ENCODE measurements around the gene RAB11FIP5.

The RAB11FIP5 gene

DNA sequence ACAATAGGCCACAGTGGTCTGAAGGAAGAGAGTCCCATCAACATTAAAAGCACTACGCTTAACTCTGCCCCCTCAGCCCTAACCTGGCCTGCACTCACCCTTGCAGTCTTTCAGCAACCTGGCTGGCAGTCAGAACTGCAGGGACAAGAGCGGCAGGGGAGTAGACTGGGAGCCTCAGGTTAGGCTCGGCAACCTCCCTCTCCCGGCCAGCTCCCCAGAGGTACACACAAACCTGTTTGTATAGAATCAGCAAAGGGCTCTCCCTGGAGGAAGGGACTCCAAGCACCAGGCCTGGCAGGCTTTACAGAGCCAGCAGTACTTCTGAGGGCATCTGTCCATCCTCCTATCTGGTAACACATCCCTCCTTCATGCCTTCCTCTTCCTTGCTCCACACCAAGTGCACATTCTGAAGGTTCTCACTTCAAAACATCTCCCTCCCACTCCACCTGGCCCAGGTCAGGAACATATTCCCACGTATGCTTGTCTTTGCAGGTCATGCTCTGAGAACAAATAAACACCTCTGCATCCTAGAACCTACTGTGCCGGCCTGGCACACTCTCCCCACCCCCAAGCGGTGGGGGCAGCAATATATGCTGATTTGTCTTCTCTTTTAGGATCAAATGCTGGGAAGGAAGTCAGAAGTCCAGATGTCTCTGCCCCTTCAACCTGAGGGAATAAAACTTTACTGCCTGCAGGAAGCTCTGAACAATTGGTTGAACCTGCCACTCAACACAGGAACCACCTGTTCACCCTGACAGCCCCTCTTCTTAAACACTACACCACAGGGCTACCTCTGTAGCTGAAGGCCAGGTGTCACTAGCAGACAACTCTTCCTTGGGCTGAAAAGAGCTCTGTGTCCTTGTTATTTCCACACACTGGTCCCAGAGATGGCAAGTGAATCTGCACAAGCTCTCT is 28.6 kb downstream of the RAB11FIP5 start:
- no peak for ATAC-seq
- H3K36me3 Mint-ChIP-seq (ENCODE audit: low read depth) = no peaks in the 10 kb centered on the region

DNA sequence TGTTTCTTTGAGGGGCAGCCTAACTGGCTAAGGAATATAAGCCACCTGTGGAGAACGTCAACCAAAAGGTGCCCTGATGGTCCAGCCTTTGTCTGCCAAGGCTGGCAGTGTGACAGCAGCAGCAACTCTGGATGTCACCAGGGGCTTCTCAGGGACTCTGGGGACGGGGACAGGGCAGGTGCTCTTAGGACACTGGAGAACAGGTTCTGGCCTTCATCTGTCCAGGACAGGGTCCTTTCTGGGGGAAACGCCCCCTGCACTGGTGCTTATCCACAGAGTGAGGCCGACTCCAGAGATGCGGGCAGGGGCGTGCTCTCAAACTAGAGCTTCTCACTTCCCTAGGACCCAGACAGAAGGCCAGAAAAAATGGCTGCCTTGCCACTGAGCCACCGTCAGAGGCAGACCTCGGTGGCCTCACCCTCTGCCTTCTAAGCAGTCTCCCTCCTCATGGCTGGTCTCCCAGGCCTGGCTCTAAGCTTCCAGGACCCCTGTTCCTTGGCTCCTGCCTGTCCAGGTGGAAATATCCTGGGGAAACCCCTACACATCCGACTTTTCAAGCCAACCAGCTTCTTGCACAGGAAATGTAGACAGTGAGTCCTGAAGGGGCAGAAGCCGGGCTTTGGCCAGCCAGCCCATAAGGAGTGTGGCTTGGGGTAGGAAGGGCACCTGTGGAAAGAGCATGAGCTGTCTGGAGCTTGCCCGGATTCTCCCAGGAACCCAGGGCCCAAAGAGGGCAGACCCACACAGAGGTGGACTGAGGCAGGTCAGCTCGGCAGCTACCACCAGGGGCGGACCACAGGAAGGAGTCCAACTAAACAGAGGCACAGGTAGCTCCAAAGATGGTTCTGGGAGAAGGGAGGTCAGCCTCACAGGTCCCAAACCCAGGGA is 30.0 kb downstream of the RAB11FIP5 start:
- Mint-ChIP-seq H3K27ac (no peak overlapping the region), H3K4me3 (no peak overlapping the region), H3K9me3 (no peaks in the 10 kb centered on the region), H3K4me1 (no peaks in the 10 kb centered on the region), H3K36me3 (ENCODE audit: low read depth) (no peaks in the 10 kb centered on the region), H3K27me3 (no peaks in the 10 kb centered on the region)
- DNase-seq (no peak), ATAC-seq (no peak)

More for the DNA sequence above, 28.6 kb downstream of the RAB11FIP5 start:
- H3K9me3 Mint-ChIP-seq = no peaks in the 10 kb centered on the region
- no peak for DNase-seq
- no peaks in the 10 kb centered on the region for H3K27me3 Mint-ChIP-seq
- H3K4me1 Mint-ChIP-seq = no peaks in the 10 kb centered on the region
- H3K27ac Mint-ChIP-seq = no peak overlapping the region
- H3K4me3 Mint-ChIP-seq = no peak overlapping the region

DNA sequence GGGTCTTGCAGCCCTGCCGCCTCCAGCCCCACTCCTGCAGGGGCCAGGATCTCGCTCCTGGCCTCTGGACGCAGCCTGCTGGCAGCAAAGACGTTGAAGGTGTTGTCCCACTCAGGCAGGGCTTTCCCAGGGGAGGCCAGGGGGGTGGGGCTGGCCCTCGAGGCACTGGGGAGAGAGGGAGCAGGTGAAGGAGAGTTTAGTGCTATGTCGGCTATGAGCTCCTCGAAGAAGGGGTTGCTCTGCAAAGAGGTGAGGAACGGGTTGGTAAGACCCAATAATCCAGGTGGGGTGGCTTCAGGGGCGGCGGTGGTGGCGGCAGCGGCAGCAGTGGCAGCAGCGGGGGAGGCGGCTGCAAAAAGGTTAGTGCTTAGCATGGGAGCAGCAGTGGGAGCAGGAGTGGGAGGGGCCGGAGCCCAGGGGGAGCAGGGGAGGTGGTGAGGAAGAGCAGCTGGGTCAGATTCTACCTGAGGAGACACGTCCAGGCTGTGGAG is 31.5 kb downstream of the RAB11FIP5 start:
- no peak overlapping the region for H3K4me3 Mint-ChIP-seq

DNA sequence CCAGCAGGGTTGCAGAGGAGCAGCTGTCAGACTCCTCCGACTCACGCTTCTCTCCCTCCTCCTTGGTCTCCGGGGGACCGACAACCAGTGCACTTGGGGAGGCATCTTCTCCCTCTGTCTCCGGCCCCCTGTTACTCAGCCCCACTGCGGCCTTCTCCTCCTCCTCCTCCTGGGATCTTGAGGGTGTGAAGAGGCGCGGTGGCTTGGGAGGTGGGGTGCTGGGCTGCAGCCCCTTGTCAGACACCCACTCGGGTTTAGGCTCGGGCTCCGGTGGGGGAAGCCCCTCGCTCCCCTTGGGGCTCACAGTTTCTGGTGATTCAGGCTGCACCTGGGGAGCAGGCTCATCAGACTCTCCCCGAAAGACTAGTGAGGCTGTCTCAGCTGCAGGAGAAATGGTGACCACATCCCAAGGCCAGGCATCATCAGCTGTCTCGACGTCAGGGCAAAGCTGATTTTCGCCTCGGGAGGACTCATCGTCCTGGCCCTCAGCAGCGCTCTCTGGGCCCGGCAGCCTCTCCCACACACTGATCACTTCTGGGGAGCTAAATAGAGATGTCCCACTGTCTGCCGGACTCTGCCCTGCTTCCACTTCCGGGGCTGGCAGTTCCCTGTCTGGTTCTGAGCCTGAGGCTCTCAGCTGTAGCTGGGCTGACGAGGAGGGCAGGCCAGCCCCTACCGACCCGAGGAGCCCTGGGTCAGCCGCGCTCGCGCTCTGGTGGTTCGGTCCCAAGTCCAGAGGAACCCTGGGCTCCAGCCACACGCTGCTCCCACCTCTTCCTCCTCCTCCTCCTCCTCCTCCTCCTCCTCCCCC is 32.2 kb downstream of the RAB11FIP5 start:
- Mint-ChIP-seq H3K27me3 (no peaks in the 10 kb centered on the region), H3K4me3 (no peak overlapping the region), H3K27ac (no peak overlapping the region), H3K9me3 (no peaks in the 10 kb centered on the region), H3K4me1 (no peaks in the 10 kb centered on the region), H3K36me3 (ENCODE audit: low read depth) (no peaks in the 10 kb centered on the region)
- DNase-seq (no peak), ATAC-seq (no peak)

More for the DNA sequence above, 31.5 kb downstream of the RAB11FIP5 start:
- ATAC-seq (no peak), DNase-seq (no peak)
- Mint-ChIP-seq H3K36me3 (ENCODE audit: low read depth) (no peaks in the 10 kb centered on the region), H3K4me1 (no peaks in the 10 kb centered on the region), H3K27me3 (no peaks in the 10 kb centered on the region), H3K27ac (no peak overlapping the region), H3K9me3 (no peaks in the 10 kb centered on the region)

DNA sequence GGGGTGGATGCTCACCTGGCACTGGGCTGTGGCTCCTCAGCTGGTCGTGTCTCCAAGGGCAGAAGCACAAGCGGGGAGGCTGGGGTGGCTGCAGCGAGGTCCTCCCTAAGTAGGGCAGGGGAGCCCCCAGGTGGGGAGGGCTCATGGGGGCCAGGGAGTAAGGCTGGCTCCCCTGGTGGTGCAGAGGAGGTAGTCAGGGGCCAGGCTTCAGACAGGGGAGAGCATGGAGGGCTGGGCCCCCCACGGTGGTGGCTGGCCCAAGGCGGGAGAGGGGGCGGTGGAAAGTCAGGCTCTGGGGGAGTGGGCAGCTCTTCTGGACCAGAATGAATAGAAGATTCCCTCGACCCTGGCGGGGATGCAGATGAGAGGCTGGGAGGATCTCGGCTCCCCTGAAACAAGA is 33.1 kb downstream of the RAB11FIP5 start:
- Mint-ChIP-seq H3K4me1 (no peaks in the 10 kb centered on the region), H3K27me3 (no peaks in the 10 kb centered on the region), H3K27ac (no peak overlapping the region), H3K9me3 (no peaks in the 10 kb centered on the region), H3K4me3 (no peak overlapping the region), H3K36me3 (ENCODE audit: low read depth) (no peaks in the 10 kb centered on the region)
- DNase-seq (no peak), ATAC-seq (no peak)

DNA sequence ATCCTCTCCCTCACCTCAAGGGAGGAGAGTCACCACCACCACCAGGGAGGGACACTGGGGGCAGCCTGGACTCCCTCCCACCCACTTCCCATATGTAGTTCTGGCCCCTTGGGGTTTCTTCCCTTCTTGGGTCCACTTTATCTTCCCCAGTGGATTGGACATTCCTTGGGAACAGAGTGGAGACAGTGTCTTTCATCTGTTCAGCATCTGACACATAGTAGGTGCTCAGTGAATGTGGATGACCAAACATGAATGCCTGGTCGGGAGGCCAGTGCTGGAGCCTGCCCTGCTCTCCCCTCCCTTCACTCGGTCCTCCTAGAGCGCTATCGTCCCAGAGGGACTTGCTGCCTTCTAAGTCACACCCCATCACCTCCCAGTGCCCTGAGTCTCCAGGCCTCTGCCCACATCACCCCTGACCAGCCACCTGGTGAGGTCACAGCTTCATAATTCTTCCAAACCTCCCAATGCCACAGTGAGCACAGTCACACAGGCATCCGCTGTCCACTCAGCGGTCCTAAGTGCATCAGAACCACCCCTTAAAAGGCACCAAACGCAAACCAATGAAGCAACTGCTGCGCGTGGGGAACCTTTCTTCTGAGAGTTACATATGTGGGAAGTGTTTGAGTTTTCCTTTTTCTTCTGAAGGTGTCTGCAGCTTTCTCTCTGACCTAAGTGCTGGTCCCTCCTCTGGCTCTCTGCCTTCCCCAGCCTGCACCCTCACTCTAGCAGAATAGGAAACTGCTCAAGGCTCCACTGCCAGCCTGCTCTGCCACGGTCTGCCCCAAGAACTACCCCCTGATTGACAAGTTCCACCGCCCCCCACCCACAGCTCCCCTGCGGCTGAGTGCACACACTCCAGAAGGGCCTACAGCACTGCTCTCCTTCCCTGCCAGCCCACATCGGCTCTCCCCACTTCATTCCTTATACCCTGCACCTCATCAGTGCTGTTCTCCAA is 34.0 kb downstream of the RAB11FIP5 start:
- ATAC-seq = no peak
- Mint-ChIP-seq H3K27me3 (no peaks in the 10 kb centered on the region), H3K4me3 (no peak overlapping the region)

DNA sequence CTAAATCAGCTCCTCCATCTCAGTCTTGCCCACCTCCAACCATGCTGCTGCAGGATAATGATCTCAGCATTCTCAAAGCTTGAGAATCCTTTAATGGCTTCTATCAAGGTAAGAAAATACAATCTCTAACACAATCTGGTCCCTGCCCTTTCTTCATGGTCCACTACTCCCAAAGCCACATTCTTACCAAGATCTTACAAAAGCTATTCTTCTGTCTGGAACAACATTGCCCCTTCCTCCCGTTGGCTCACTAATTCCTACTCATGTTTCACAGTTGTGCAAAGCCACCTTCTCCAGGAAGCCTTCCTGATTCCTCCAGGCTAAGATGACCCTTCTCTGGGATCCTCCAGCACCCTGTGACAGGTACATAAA is 35.3 kb downstream of the RAB11FIP5 start:
- no peaks in the 10 kb centered on the region for H3K27me3 Mint-ChIP-seq
- no peak overlapping the region for H3K4me3 Mint-ChIP-seq
- H3K9me3 Mint-ChIP-seq = no peaks in the 10 kb centered on the region
- ATAC-seq (no peak), DNase-seq (no peak)
- H3K36me3 Mint-ChIP-seq (ENCODE audit: low read depth) = no peaks in the 10 kb centered on the region
- no peak overlapping the region for H3K27ac Mint-ChIP-seq
- H3K4me1 Mint-ChIP-seq = no peaks in the 10 kb centered on the region

More for the DNA sequence above, 34.0 kb downstream of the RAB11FIP5 start:
- Mint-ChIP-seq H3K27ac (no peak overlapping the region), H3K9me3 (no peaks in the 10 kb centered on the region), H3K36me3 (ENCODE audit: low read depth) (no peaks in the 10 kb centered on the region), H3K4me1 (no peaks in the 10 kb centered on the region)
- DNase-seq = no peak

DNA sequence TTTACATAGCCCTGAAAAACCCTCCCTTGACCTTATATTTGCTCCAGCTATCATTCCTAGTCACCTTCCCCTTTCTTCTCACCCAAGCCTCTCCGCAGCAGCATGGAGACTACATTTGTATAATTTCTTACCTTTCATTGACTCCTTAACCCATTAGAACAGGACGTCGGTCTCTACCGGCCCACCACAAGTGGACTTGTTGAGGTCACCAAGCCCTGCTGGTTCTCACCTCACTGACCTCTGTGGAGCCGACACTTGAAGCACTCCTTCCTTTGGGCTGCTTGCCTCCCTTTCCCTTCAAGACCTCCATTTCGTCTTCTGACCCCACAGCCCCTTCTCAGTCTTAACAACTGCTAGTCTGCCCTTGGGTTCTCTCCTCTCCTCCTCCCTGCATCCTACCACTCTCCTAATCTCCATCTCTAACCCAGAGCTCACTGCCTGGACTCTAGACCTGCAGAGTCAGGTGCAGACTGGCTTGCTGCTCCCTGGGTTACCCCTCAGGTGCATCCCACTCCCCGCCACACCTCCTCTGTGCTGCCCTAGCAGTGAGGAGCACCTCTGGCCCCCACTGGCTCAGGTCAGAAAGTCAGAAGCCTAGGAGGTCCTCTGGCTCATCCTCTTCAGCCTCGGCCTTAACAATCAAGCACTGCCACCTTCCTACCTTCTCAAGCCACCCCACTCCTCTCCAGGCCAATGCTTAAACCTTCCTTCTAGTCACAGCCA is 35.9 kb downstream of the RAB11FIP5 start:
- DNase-seq (no peak), ATAC-seq (no peak)
- Mint-ChIP-seq H3K4me1 (peaks cover 5% of the 10 kb centered on the region), H3K36me3 (ENCODE audit: low read depth) (no peaks in the 10 kb centered on the region), H3K27ac (no peak overlapping the region), H3K27me3 (no peaks in the 10 kb centered on the region), H3K4me3 (no peak overlapping the region), H3K9me3 (no peaks in the 10 kb centered on the region)

DNA sequence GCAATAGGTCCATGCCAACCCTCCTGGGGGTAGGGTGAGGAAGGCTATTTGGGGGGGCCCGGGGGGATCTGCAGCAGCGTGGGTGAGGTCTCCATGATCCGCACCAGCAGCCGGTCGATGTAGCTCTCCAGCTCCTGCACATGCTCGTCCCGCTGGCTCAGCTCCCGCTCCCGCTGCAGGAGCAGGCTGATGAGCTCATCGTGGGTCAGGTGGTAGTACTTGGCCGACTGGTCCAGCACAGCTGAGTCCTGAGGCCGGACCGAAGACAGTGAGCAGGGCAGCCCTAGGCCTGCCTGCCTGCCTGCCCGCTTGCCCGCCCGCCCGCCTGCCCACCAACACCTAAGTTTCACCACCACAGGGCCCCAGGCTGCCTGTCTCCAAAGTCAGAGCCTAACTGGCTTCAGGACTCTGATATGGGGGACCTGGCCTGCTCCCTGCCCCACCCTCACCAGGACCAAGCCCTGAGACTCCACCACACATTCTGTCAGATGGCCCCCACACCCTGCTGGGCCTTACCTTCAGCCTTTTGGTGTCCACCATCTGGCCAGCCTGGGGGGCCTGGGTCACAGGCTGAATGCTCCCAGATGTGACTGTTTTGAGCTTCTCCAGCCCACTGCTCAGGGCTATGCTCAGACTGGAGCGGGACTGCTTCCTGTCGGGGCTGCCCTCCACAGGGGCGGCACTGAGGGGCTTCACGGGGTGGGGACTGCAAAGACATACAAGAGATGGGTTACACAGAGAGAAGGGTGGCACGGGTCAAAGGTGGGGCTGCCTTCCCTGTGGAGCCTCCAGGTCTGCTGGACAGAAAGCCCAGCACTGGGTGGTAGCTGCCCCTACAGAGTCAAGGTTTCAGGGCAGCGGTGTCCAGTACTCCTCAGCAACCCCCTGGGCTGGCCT is 37.0 kb downstream of the RAB11FIP5 start:
- Mint-ChIP-seq H3K4me3 (no peak overlapping the region), H3K27me3 (no peaks in the 10 kb centered on the region), H3K27ac (no peak overlapping the region), H3K4me1 (peaks cover 10% of the 10 kb centered on the region), H3K9me3 (no peaks in the 10 kb centered on the region), H3K36me3 (ENCODE audit: low read depth) (no peaks in the 10 kb centered on the region)
- no peak for DNase-seq
- ATAC-seq = no peak

DNA sequence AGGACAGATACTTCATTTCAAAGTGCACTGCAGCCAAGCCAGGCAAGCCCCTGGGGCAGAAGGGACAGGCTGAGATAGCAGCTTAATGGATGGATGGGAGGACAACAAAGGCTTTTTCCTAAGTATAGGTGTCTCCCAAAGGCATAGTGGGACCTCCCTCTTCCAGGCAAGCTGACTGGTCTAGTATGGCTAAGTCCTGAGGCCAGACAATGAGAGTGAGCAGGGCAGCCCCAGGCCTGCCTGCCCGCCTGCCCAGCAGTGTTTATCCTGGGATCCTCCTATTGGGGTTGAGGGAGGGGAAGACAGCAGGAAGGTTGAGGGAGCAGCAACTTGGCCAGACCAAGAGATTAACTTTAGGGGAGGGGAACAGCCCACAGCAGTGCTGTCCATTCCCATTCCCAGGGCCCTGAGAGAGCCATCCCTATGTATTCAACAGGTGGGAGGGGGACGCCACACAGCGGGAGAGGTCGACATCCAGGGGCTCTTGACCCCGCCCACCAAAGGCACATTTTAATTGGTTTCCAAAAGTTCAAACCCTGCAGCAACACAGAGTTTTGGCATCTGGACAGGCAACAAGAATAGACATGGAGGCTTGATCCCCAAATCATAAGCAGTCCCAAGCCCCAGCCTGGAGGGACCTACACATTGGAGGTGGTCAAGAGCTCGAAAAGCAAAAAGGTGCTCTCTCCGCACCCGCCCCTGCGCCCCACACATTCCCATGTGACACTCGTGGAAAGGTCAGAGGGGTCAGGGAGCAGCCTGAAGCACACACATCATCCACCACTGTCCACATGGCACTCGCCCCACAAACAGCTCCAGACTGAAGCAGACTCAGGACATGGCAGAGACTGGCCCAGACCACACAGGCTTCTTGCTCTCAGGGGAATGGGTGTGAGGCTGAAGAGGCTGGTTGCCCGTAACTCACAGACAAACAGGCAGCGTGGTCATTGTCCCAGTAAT is 38.4 kb downstream of the RAB11FIP5 start:
- Mint-ChIP-seq H3K36me3 (ENCODE audit: low read depth) (no peaks in the 10 kb centered on the region), H3K4me1 (peaks cover 20% of the 10 kb centered on the region), H3K4me3 (no peak overlapping the region), H3K9me3 (no peaks in the 10 kb centered on the region), H3K27ac (no peak overlapping the region), H3K27me3 (no peaks in the 10 kb centered on the region)
- no peak for ATAC-seq
- DNase-seq = no peak

DNA sequence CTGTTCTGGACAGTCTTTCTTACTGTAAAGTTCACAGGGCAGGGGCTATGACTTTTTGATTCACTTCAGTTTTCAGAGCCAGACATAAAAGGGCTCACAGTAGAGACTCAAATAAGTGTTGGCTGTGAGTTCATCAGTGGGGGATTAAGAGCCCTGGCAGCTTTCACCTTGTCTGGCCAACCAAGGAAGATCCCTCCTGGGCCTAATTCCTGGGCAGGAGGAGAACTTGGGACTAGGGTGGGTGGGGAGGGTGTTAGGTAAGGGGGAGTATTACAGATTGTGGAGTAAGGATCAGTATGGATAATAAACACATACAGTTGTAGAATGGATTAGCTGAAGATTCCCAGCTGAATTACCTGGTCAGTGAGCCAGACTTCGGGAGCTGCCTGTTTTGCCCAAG is 40.3 kb downstream of the RAB11FIP5 start:
- no peaks in the 10 kb centered on the region for H3K9me3 Mint-ChIP-seq
- no peaks in the 10 kb centered on the region for H3K36me3 Mint-ChIP-seq (ENCODE audit: low read depth)
- H3K27ac Mint-ChIP-seq = peak overlapping the region; percentile 92
- peak overlapping the region; percentile 87 for H3K4me3 Mint-ChIP-seq
- H3K4me1 Mint-ChIP-seq = peaks cover 28% of the 10 kb centered on the region
- no peaks in the 10 kb centered on the region for H3K27me3 Mint-ChIP-seq
- DNase-seq = no peak
- ATAC-seq = no peak

Data from activated naive CD8-positive, alpha-beta T cell treated with anti-CD3 and anti-CD28 coated beads, Interleukin-2, amount 50 U/mL, for 24 hours (primary cell).